Fibroblast of the aortic adventitia (primary cell): ENCODE data around the gene ZDHHC20. TPM values are rescaled to one million over a fixed set of nuclear protein-coding genes. Genes with fewer than 3 reads are reported as not detected.
"Not testable (repeated sequence)": the region's sequence is repeated elsewhere in the genome, so short reads cannot be mapped to it uniquely, and the experiment has no call there.

ENCODE experiments used
- DNase-seq: peaks from one replicate; pipeline ENCODE4 v3.0.0-alpha.2; 2010; ENCODE audit warnings: low read depth
- H3K4me3 ChIP-seq: 2 replicates; pipeline ENCODE4 v1.5.1; 2011; ENCODE audit warnings: low read depth, mild to moderate bottlenecking, control low read depth, low read length, moderate library complexity
- CTCF ChIP-seq: IDR thresholded peaks from 2 replicates; pipeline ENCODE4 v1.5.1; 2011; ENCODE audit warnings: mild to moderate bottlenecking, low read length, control low read depth, inconsistent platforms; ENCODE audit not compliant: insufficient read depth
- total RNA-seq: library from RNA; depleted of rRNA; stranded (reverse); fragments of >200 nt; gene quantifications from 2 replicates; pipeline ENCODE4 v1.2.3, GENCODE V29; 2012; ENCODE audit warnings: low replicate concordance

Gene ZDHHC20
- total RNA-seq, 1 donor, result 108 TPM

- no peak for DNase-seq
- H3K4me3 ChIP-seq, result no peak overlapping the region
- no peak for TF ChIP-seq CTCF
Measured at GRCh38 chr13:21426238-21426637, 32.9 kb downstream of the ZDHHC20 start.

GRCh38 chr13:21420706-21421105 lies 38.4 kb downstream of the ZDHHC20 start:
- H3K4me3 ChIP-seq, result no peak overlapping the region
- TF ChIP-seq CTCF, result no peak
- peak; percentile 30 for DNase-seq

DNA sequence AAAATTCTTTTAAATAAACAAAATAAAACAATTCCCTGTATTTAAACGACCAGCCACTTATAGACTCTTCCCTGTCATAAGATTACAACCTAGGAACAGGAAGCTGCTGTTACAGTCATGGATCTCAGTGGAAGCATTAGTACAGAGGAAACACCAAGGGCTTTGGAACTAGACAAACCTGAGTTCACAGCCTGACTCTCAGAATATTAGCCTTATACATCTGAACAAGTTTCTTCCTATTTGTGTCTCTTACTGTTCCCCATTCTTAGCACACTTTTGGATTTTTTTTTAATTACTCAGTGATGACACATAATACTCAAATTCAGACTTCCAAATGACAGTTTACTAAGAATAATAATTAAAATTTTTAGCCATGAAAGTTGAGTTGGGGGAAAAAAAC lies 46.1 kb downstream of the ZDHHC20 start:
- H3K4me3 ChIP-seq, result no peak overlapping the region
- no peak for TF ChIP-seq CTCF
- DNase-seq, result no peak

DNA sequence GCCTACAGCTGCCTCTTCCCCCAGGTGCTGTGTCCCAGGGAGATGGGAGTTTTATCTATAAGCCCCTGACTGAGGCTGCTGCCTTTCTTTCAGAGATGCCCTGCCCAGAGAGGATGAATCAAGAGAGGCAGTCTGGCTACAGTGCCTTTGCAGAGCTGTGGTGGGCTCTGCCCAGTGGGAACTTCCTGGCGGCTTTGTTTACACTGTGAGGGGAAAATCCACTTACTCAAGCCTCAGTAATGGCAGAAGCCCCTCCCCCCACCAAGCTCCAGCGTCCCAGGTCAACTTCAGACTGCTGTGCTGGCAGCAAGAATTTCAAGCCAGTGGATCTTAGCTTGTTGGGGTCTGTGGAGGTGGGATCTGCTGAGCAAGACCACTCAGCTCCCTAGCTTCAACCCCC lies 48.6 kb downstream of the ZDHHC20 start:
- not testable (repeated sequence) for DNase-seq, H3K4me3 ChIP-seq

GRCh38 chr13:21405309-21405708 lies 53.8 kb downstream of the ZDHHC20 start:
- no peak overlapping the region for H3K4me3 ChIP-seq
- TF ChIP-seq CTCF, result no peak
- DNase-seq, result no peak

DNA sequence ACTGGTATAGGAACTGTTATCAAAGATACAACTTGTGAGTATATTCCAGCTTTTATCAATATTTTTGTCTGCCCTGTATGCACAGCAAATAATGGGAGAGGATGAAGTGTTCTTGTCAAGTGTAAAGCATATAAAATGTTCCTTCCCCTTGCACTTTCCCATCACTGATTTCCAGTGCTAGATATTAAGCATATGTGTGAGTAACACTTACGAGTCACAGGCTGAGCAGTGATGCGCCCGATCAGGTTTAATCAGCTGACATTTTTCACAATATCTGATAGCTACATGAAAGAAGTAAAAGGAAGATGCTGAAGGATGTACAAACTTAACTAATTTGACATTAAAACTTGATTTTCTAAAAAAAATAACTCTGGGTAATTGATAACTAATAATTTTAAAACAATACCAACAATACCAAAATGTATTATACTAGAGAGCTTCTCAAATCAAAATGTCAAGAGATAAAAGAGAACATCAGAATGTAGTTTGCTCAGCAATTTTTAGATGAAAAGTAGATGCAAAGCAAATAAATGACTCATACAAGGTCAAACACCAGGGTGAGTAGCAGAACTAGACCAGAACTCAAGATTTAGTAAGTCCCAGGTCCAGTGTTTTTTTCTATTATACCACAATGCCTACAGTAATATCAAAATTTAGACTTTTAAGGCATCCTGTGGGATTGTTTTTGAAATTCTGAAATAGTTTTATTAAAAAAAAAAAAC lies 56.4 kb downstream of the ZDHHC20 start:
- no peak overlapping the region for H3K4me3 ChIP-seq
- DNase-seq, result peak; percentile 41
- TF ChIP-seq CTCF, result no peak

- peak; percentile 15 for DNase-seq
- TF ChIP-seq CTCF, result no peak
- H3K4me3 ChIP-seq, result no peak overlapping the region
Measured at GRCh38 chr13:21399741-21400140, 59.4 kb downstream of the ZDHHC20 start.
